HG03060 (cell line): Measurements from ENCODE around the gene CER1.

ENCODE experiments used
- ATAC-seq: cut with Tn5 transposase; IDR thresholded peaks from one replicate; pipeline ENCODE4 v1.9.1; 2021; ENCODE audit warnings: low read depth, moderate number of reproducible peaks; ENCODE audit not compliant: unreplicated experiment

Gene CER1

DNA sequence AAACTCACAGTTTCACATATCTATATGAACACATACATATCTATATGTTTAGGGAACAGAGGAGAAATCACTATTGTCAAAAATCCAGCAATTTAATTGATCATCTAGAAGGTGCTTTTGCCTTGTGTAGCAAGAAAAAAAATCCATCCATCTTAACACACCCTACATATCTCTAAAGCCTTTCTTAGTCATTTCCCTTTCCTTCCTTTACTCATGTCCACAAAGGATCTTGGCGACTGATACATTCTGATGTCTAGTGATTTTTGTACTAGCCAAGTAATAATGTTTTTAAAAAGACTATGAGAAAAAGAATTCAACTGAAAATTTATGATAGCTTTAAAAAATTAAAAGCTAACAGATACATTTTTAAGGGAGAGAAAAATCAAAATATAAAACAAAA, 51.8 kb downstream of the CER1 start:
- ATAC-seq, result no peak
